GM21825 (cell line): ENCODE measurements around the gene ARVCF.

Source experiments
- ATAC-seq: cut with Tn5 transposase; IDR thresholded peaks from one replicate; pipeline ENCODE4 v1.9.1; 2021; ENCODE audit warnings: mild to moderate bottlenecking, moderate library complexity; ENCODE audit not compliant: unreplicated experiment

Gene ARVCF

GRCh38 chr22:20017622-20017958, 967 bp upstream of the ARVCF start:
- no peak for ATAC-seq

- ATAC-seq, result no peak
Observed at GRCh38 chr22:20015971-20016733, 471 bp downstream of the ARVCF start.

GRCh38 chr22:20015187-20015625, 1.4 kb downstream of the ARVCF start:
- ATAC-seq, result no peak

GRCh38 chr22:20014526-20015186, 2.0 kb downstream of the ARVCF start:
- ATAC-seq, result no peak

GRCh38 chr22:20013382-20013871, 3.2 kb downstream of the ARVCF start:
- ATAC-seq, result no peak

- ATAC-seq, result no peak
Observed at GRCh38 chr22:20012741-20013331, 3.8 kb downstream of the ARVCF start.

- no peak for ATAC-seq
Observed at GRCh38 chr22:20011993-20012740, 4.5 kb downstream of the ARVCF start.

- ATAC-seq, result no peak
Observed at GRCh38 chr22:20011123-20011992, 5.3 kb downstream of the ARVCF start.

GRCh38 chr22:20010307-20011122, 6.1 kb downstream of the ARVCF start:
- ATAC-seq, result no peak

GRCh38 chr22:20009582-20010306, 6.9 kb downstream of the ARVCF start:
- no peak for ATAC-seq

- no peak for ATAC-seq
Observed at GRCh38 chr22:20009018-20009491, 7.6 kb downstream of the ARVCF start.

- ATAC-seq, result no peak
Observed at GRCh38 chr22:20008221-20008995, 8.2 kb downstream of the ARVCF start.

GRCh38 chr22:20004464-20004863, 12.2 kb downstream of the ARVCF start:
- no peak for ATAC-seq

GRCh38 chr22:20003304-20003703, 13.3 kb downstream of the ARVCF start:
- no peak for ATAC-seq

- no peak for ATAC-seq
Observed at GRCh38 chr22:20002636-20003035, 14.0 kb downstream of the ARVCF start.

GRCh38 chr22:20002128-20002527, 14.5 kb downstream of the ARVCF start:
- no peak for ATAC-seq

GRCh38 chr22:20001082-20001638, 15.5 kb downstream of the ARVCF start:
- no peak for ATAC-seq
